Skeletal muscle cell (primary cell): Measurements from ENCODE around the gene METTL23.
"Not testable (repeated sequence)": the region's sequence is repeated elsewhere in the genome, so short reads cannot be mapped to it uniquely, and the experiment has no call there.

Experiments used
- DNase-seq: peaks from one replicate; pipeline ENCODE4 v3.0.0-alpha.2; 2010; ENCODE audit warnings: low read depth
- H3K4me3 ChIP-seq: 2 replicates; pipeline ENCODE4 v1.5.1; 2011; ENCODE audit warnings: low read depth, mild to moderate bottlenecking, control low read depth, low read length, moderate library complexity

Gene METTL23

DNA sequence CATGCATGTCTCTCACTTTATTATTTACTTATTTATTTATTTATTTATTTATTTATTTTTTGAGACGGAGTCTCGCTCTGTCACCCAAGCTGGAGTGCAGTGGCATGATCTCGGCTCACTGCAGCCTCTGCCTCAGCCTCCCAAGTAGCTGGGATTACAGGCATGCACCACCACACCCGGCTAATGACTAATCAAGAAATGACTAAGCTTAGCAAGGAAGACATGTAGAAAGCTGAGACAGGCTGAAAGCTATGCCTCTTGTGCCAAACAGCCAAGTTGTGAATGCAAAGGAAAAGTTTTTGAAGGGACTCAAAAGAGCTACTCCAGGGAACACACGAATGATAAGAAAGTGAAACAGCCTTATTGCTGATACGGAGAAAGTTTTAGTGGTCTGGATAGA is 19.1 kb downstream of the METTL23 start:
- not testable (repeated sequence) for H3K4me3 ChIP-seq, DNase-seq

GRCh38 chr17:76747716-76748363 is 21.2 kb downstream of the METTL23 start:
- no peak for DNase-seq
- H3K4me3 ChIP-seq = no peak overlapping the region

GRCh38 chr17:76748657-76749056 is 22.0 kb downstream of the METTL23 start:
- H3K4me3 ChIP-seq = no peak overlapping the region

GRCh38 chr17:76751416-76751993 is 24.9 kb downstream of the METTL23 start:
- no peak overlapping the region for H3K4me3 ChIP-seq
- DNase-seq = no peak

More at GRCh38 chr17:76748657-76749056, 22.0 kb downstream of the METTL23 start:
- DNase-seq = no peak

DNA sequence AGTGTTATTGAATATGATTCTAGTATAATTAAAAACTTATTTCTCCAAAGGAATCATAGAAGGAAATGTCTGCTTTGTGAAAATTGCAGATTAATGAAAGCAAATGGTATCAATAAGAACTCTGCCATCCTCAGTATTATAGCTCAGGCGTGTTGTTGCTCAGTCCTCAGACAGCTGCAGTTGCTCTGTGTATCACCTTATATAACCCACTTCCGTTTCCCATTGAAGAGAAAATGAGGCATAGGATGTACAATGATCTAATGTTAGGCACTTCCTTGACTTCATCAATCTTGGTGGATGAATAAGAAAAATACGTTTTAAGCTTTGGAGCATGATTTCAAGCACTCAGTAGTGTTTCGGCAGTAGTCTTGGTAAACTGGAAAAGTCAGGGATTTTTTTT is 25.4 kb downstream of the METTL23 start:
- H3K4me3 ChIP-seq = no peak overlapping the region
- no peak for DNase-seq

DNA sequence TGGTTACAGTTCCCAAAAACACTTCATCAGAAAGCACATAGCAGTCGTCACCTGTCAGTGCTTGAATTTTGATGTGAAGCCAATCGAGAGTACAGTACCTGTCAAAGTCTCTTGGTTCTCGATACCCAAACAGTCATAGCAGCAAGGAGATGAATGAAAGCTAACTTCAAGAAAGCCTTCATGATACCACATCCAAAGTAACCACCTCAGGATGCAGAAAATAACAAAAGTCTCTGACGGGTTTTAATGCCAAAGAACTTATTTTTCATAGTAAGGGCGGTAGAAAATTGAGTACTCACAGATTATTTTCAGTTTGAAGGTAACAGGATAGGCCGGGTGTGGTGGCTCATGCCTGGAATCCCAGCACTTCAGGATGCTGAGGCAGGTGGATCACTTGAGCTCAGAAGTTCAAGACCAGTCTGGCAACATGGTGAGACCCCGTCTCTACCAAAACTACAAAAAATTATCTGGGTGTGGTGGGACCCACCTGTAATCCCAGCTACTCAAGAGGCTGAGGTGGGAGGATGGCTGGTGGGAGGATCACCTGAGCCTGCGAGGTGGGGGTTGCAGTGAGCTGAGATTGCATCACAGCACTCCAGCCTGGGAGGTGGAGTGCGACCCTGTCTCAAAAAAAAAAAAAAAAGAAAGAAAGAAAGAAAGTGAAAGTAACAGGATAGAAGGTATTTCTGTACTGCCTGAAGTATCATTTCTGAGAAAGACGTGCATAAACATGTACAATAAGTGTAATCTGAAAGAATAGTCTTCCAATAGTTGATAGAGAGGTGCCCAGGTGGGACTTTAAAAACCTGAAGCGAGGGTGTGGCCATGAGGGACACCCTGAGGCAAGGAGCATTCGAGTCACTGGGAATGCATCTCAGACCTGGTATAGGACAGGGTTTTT is 26.7 kb downstream of the METTL23 start:
- no peak for DNase-seq
- no peak overlapping the region for H3K4me3 ChIP-seq

DNA sequence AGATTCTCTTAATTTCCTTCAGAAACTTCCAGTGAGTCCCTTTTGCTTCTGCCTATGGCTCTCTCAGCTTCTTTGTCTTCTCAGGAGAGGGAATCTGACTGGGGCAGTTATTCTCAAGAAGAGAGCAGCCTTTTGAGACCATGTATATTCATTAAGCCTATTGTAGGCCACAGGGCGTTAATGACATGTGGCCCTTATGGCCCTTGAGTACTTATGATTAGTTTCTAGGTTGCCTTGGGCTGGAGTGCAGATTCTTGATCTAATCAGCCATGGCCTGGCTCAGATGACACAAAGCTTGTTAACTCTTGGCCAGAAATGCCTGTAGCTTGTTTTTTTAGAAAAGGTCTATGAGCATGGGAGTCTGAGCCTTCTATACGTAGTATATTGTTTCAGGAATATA is 28.6 kb downstream of the METTL23 start:
- H3K4me3 ChIP-seq = no peak overlapping the region
- no peak for DNase-seq

GRCh38 chr17:76757256-76757655 is 30.6 kb downstream of the METTL23 start:
- H3K4me3 ChIP-seq = no peak overlapping the region
- DNase-seq = no peak

- H3K4me3 ChIP-seq = no peak overlapping the region
- DNase-seq = no peak
Measured at GRCh38 chr17:76758570-76758969, 31.9 kb downstream of the METTL23 start.

GRCh38 chr17:76772842-76773525 is 46.3 kb downstream of the METTL23 start:
- peak overlapping the region; percentile 18 for H3K4me3 ChIP-seq
- DNase-seq = peak; percentile 52

DNA sequence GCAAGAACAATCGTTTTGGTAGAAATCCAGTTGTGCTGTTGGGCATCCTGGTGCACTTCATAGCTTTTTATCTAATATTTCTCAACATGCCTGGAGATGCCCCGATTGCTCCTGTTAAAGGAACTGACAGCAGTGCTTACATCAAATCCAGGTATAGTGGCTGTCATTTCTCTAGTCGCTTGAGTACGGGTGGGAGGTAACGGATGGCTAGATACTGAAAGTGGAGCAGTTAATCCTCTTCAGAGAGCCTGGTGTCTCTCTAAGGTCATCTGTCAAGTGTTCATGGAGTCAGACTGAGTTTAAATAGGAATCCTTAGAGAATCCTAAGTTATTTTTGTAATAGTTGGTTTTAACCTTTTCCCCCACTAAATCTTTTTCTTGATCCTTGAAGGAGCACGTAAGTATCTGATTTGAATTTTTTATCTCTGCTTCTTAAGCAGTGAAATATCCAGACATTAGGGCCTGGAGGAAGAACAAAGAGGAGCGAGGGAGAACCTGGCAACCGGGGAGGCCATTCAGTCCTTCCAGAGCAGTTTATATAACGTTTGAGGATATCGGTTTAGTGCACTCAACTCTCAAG is 48.5 kb downstream of the METTL23 start:
- no peak for DNase-seq
- H3K4me3 ChIP-seq = no peak overlapping the region

DNA sequence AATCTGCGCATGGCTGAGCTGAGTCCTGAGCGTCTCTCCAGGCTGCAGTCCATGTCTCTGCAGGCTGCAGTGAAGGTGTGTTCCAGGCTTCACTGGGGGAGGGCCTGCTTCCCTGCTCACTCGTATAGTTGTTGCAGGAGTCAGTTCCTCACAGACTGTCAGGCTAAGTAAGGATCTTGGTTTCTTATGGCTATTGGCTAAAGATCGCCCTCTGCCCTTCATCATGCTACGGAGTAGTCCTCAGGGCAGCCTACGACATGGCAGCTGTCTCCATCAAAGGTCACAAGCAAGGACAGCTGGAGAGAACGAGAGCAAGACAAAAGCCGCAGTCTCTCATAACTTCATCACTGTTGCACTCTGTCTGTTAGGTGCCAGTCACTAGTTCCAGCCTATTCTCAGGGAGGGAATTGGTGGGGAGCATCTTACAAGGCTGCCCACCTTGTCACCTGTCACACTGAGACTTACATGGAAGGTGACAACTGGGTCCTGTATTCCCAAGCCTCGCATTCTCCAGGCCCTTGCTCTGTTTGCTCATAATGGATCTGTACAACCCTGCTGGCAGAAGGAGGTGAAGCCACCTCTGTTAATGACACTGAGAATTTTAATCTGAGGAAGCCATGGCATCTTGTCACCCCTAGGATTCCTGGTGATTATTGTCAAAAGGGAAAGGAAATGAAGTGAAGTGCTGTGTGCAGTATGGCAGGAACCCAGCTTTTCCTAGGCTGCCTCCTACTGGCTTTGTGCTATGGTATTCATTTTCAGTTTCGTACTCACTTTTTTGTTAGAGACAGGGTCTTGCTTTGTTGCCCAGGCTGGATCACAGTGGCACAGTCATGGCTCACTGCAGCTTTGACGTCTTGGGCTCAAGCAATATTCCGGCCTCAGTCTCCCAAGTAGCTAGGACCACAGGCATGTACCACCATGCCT is 54.7 kb downstream of the METTL23 start:
- no peak overlapping the region for H3K4me3 ChIP-seq
- no peak for DNase-seq

- DNase-seq = no peak
Measured at GRCh38 chr17:76783146-76783545, 56.5 kb downstream of the METTL23 start.

More at GRCh38 chr17:76783146-76783545, 56.5 kb downstream of the METTL23 start:
- H3K4me3 ChIP-seq = no peak overlapping the region
